GM12872 (cell line): Measurements from ENCODE around the gene ABLIM1.

ENCODE experiments used
- TF ChIP-seq, protein P1 (sequence below): IDR thresholded peaks from 3 replicates; pipeline ENCODE4 v1.5.1; 2011; ENCODE audit warnings: low read depth, mild to moderate bottlenecking, low read length, moderate library complexity; ENCODE audit not compliant: insufficient read depth

Gene ABLIM1

DNA sequence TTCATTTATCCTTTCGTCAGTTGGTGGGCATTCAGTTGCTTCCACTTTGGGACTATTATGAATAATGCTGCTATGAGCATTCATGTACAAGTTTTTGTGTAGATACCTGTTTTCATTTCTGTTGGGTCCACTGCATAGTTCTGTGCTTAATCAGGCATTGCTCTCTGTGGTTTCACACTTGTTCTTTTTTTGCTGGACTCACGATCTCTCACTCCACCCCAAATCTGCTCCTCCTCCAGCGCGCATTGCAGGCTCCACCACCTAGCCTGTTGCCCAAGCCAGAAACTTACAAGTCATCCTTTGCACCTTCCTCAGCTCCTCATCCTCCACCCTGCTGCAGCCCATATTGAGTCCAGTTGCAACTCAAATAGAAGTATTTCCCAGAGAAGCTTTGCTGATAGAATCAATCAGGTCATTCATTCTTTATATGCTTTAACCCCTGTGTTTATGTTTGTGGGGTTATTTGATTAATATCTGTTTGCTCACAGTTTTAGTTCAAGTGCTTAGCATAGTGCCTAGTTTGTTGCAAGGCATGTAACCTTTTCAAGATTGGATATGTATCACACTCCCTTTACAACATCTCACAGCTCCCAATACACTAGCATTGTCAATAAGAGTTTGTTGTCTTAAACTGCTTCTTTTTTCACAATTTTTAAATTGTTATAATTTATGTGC lies 237.1 kb downstream of the ABLIM1 start:
- TF ChIP-seq, protein P1, sequence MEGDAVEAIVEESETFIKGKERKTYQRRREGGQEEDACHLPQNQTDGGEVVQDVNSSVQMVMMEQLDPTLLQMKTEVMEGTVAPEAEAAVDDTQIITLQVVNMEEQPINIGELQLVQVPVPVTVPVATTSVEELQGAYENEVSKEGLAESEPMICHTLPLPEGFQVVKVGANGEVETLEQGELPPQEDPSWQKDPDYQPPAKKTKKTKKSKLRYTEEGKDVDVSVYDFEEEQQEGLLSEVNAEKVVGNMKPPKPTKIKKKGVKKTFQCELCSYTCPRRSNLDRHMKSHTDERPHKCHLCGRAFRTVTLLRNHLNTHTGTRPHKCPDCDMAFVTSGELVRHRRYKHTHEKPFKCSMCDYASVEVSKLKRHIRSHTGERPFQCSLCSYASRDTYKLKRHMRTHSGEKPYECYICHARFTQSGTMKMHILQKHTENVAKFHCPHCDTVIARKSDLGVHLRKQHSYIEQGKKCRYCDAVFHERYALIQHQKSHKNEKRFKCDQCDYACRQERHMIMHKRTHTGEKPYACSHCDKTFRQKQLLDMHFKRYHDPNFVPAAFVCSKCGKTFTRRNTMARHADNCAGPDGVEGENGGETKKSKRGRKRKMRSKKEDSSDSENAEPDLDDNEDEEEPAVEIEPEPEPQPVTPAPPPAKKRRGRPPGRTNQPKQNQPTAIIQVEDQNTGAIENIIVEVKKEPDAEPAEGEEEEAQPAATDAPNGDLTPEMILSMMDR: no peak

DNA sequence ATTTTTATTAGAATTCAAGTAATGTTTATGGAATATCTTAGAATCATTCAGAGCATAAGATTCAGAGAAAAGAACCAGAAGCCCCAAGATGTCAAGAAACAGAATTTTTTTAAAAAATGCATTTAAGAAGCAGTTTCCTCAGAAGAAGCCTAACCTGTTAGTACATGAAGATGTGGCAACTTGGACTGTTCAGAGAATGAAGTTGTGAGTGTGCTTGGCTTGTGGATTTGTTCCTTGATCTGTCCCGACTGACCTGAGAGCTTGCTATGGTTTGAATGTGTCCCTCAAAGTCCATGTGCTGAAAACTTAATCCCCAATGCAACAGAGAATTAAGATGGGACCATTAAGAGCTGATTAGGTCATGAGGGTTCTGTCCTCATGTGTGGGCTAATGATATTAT lies 240.0 kb downstream of the ABLIM1 start:
- TF ChIP-seq, protein P1: no peak

DNA sequence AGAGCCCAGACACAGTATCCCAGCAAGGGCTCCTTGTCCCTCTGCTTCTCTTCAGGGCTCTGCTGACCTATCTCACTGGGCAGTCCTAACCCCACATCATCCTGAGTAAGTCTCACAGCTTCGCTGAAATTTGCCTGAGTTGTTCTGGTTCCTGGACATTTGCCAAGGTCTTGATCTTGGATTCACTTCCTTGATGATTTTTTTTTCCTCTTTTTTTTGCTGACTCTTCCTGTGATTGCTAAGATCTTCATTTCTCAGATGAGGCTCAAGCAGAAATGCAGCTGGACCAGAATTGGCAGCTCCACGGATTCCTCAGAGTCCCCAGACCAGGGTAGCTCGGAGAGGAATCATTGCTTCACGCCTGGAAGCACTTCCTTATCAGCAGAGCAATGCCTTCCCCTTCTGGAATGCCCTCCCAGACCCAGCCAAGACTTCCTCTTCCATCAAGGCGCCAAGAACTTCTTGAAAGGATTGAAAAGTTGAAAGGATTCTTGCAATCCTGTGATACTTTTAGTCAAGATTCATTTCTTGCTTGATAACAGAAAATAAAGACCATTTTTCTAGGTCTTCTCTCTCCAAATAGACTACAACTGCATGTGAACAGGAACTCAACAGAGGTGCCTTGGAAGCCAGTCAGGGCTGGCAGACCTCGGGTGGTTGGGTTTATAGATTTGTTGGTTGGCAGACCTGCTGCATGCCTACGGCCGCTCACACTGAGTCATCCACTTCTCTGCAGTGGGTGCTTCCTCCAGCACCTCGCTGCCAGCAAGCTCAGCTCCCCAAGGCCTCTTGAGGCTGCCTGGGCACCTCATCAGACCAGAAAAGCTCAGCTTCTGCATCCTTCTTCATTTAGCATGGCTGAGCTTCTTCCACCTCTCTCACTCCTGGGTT lies 244.9 kb downstream of the ABLIM1 start:
- TF ChIP-seq, protein P1: no peak

DNA sequence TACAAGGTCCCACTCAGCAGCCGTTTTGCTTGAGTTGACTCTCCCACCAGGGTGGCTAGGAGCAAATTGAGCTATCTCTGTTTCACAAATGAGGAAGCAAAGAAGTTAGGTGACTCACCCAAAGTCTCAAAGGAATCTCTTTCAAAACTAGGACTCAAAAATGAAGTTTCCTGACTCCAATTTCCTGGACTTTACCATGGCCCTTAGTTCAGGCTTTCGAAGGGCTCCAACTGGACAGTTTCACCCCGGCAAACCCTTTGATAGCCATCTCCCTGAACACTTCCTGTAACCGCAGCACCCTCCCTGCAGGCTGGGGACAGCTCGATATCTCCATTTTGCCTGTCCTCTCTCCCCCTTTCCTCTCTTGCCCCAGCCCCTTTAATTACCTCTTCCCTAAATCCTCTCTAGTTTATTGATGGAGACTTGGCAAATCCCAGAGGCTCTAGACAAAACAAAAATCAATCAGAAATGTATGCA lies 249.1 kb downstream of the ABLIM1 start:
- TF ChIP-seq, protein P1: no peak

DNA sequence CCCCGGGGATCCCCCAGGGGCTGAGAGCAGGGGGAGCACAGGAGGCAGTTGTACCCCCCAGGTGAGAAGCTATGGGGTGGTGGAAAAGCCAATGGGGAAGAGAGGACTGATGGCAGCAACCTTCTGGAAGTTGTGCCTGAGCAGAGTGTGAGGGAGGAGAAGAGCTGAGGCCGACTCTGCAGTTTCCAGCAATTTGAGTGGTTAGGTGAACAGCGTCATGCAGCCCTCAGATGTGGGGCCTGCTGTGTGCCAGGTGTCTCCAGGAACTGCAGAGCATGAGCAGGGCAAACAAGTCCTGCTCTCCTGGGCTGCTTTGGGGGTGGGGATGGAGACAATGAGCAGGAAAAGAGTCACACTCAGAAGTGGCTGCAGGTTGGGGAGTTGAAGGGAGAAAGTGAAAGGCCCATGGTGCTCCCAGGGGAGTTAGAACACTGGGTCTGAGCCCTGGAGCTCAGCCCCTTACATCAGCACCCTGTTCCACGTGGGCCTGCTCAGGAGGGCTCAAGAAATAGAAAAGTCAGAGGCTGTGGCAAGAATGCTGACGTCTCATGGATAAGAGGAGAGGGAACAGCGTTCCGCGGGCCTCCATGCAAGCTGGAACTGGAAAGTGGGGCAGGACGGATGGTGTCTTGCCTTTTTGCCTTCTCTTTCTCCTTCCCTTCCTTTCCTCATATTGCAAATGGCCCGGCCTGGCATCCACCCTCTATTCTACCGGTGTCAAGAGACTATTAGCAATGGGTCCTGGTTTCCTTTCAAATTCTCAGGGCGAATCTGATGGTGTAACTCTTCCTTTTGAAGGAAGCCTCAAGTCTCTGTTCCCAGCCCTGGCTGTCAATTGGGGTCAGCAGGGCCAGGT lies 249.7 kb downstream of the ABLIM1 start:
- TF ChIP-seq, protein P1: no peak

DNA sequence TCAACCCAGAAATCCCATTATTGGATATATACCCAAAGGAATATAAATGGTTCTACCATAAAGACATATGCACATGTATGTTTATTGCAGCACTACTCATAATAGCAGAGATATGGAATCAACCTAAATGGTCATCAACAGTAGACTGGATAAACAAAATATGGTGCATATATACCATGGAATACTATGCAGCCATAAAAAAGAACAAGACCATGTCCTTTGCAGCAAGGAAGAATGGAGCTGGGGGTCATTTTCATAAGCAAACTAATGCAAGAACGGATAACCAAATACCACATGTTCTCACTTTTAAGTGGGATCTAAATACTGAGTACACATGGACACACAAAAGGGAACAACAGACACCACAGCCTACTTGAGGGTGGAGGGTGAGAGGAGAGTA lies 251.6 kb downstream of the ABLIM1 start:
- TF ChIP-seq, protein P1: no peak

DNA sequence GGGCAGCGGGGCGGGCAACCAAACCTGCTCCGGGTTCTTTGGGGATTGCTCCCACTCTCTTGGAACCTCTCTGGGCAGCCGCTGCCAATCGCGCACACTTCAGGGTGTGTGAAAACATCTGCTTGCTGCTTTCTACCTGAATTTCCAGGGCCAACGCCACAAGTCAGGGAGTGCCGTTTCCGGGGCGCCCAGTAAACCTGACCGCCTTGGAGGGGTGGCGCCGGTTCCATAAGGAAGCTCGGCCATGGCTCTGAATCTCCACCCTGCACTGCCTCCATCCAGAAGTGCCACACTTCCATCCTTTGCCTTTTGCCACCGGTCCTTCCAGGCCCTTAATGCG lies 253.1 kb downstream of the ABLIM1 start:
- TF ChIP-seq, protein P1: no peak
